B cell (primary cell): ENCODE measurements around the gene TFAP2C. TPM values are rescaled to one million over a fixed set of nuclear protein-coding genes. Genes with fewer than 3 reads are reported as not detected.

Experiments
- ATAC-seq: fragments of 200-7000 bp; cut with Tn5 transposase; one replicate; pipeline ENCODE4 v1.10.0; 2021; ENCODE audit warnings: low read depth, mild to moderate bottlenecking, moderate number of reproducible peaks, moderate library complexity
- CTCF ChIA-PET: fragments of 350-600 bp; sonication (Branson Sonifier 250); formaldehyde crosslinking; loops from one replicate; lab custom pipeline; 2021; ENCODE audit warnings: antibody characterized with exemption, inconsistent platforms; lab: Charles Lee
- POLR2A ChIA-PET: fragments of 350-600 bp; sonication (Branson Sonifier 250); formaldehyde crosslinking; loops from one replicate; lab custom pipeline; 2021; ENCODE audit warnings: antibody characterized with exemption; lab: Charles Lee
- DNase-seq: peaks from one replicate; pipeline ENCODE4 v3.0.0; 2013
- H2AFZ ChIP-seq: 2 replicates; pipeline ENCODE4 v1.6.1; 2012; ENCODE audit warnings: mild to moderate bottlenecking, low read depth, low read length; ENCODE audit not compliant: insufficient read depth, poor library complexity, severe bottlenecking
- H3K27ac ChIP-seq, 2 donors: 1 replicate in 1 of 2; 2 replicates in 1 of 2; pipeline ENCODE4 v1.5.1; 2012 to 2013; ENCODE audit warnings: low read length in 2 of 2, mild to moderate bottlenecking in 2 of 2, moderate library complexity in 1 of 2
- H3K27me3 ChIP-seq, 4 experiments: fragments of 200-600 bp in 1 of 4; sonication (generic) in 1 of 4; replicated peaks in 1 of 4; 1 replicate in 2 of 4; 2 replicates in 2 of 4; pipeline versions ENCODE4 v1.6.1 to v1.7.0; 2013 to 2016; ENCODE audit warnings: low read length in 3 of 4, mild to moderate bottlenecking in 2 of 4, mixed read lengths in 1 of 4, moderate library complexity in 1 of 4; ENCODE audit not compliant: insufficient read depth in 4 of 4, control insufficient read depth in 3 of 4; ENCODE audit errors: control extremely low read depth in 1 of 4
- H3K36me3 ChIP-seq, 2 experiments: replicated peaks in 1 of 2; 1 replicate in 1 of 2; 2 replicates in 1 of 2; pipeline versions ENCODE4 v1.6.1 to v1.7.1; 2013; ENCODE audit warnings: low read length in 1 of 2; ENCODE audit not compliant: insufficient read depth in 2 of 2, control insufficient read depth in 1 of 2; ENCODE audit errors: control extremely low read depth in 1 of 2, extremely low read depth in 1 of 2
- H3K4me1 ChIP-seq, 2 donors: fragments of 200-600 bp in 1 of 2; sonication (generic) in 1 of 2; 1 replicate in 1 of 2; 2 replicates in 1 of 2; pipeline versions ENCODE4 v1.5.1 to v1.6.1; 2013 to 2017; ENCODE audit warnings: low read length in 2 of 2; ENCODE audit not compliant: control insufficient read depth in 2 of 2, insufficient read depth in 2 of 2
- H3K4me2 ChIP-seq: replicated peaks from 2 replicates; pipeline ENCODE3; 2012; ENCODE audit warnings: mild to moderate bottlenecking, low read depth, low read length; ENCODE audit not compliant: poor library complexity, severe bottlenecking
- H3K4me3 ChIP-seq, 5 experiments: fragments of 200-600 bp in 1 of 5; sonication (generic) in 1 of 5; 1 replicate in 3 of 5; 2 replicates in 2 of 5; pipeline versions ENCODE4 v1.5.1 to v1.7.0; 2011 to 2016; ENCODE audit warnings: low read length in 4 of 5, mild to moderate bottlenecking in 4 of 5, low read depth in 2 of 5, control low read depth in 1 of 5, moderate library complexity in 1 of 5; ENCODE audit not compliant: insufficient read depth in 1 of 5; ENCODE audit errors: control extremely low read depth in 1 of 5, extremely low read depth in 1 of 5
- H3K79me2 ChIP-seq: fragments of 200-600 bp; sonication (generic); one replicate; pipeline ENCODE4 v1.6.0; 2016; ENCODE audit warnings: low read length; ENCODE audit not compliant: control insufficient read depth, insufficient read depth
- H3K9ac ChIP-seq: fragments of 200-600 bp; sonication (generic); 2 replicates; pipeline ENCODE4 v1.6.1; 2017; ENCODE audit warnings: mild to moderate bottlenecking, low read length, moderate library complexity
- H3K9me3 ChIP-seq, 3 donors: one replicate each; pipeline versions ENCODE4 v1.6.1 to v1.7.1; 2013; ENCODE audit warnings: low read length in 2 of 3; ENCODE audit not compliant: control insufficient read depth in 2 of 3, insufficient read depth in 1 of 3; ENCODE audit errors: control extremely low read depth in 1 of 3
- H4K20me1 ChIP-seq: 2 replicates; pipeline ENCODE4 v1.6.0; 2012; ENCODE audit warnings: mild to moderate bottlenecking, low read length; ENCODE audit not compliant: insufficient read depth, control insufficient read depth, poor library complexity, severe bottlenecking
- H3K27ac Mint-ChIP-seq: one replicate; pipeline ENCODE4 v1.8.0; 2021; ENCODE audit warnings: mixed read lengths
- H3K27me3 Mint-ChIP-seq: one replicate; pipeline ENCODE4 v1.8.0; 2021; ENCODE audit warnings: mixed read lengths
- H3K4me1 Mint-ChIP-seq: one replicate; pipeline ENCODE4 v1.8.0; 2021; ENCODE audit warnings: mixed read lengths
- H3K4me3 Mint-ChIP-seq: one replicate; pipeline ENCODE4 v1.8.0; 2021; ENCODE audit warnings: mixed read lengths
- H3K9me3 Mint-ChIP-seq: one replicate; pipeline ENCODE4 v1.8.0; 2022; ENCODE audit warnings: mixed read lengths; ENCODE audit not compliant: insufficient read depth
- EZH2 ChIP-seq: IDR thresholded peaks from 2 replicates; pipeline ENCODE4 v1.6.1; 2012; ENCODE audit warnings: borderline replicate concordance, low read depth, mild to moderate bottlenecking, moderate library complexity, low read length; ENCODE audit not compliant: insufficient read depth, poor library complexity, severe bottlenecking
- WGBS: methylation state at CpG from one replicate; pipeline ENCODE4 v1.1.5; 2013; ENCODE audit warnings: missing lambda C conversion rate; ENCODE audit not compliant: insufficient coverage; 5-methylcytosine and 5-hydroxymethylcytosine counted together
- intact Hi-C: fragments of 100-400 bp; cut with micrococcal nuclease; formaldehyde crosslinking; loops from one replicate; pipeline ENCODE4 v1.10.0; 2022
- polyA plus RNA-seq: library from polyadenylated mRNA; depleted of rRNA; stranded (reverse); fragments of >200 nt; gene quantifications from 2 replicates; pipeline ENCODE4 v1.2.3, GENCODE V29; 2012
- total RNA-seq, 2 donors: library from RNA; stranded (reverse); fragments of 120-200 nt in 1 of 2; gene quantifications; 1 replicate in 1 of 2; 2 replicates in 1 of 2; pipeline versions ENCODE4 v1.2.3 to v1.2.4, GENCODE V29; 2013 to 2022
- TF ChIP-seq, protein P1 (sequence below): fragments of 200-600 bp; IDR thresholded peaks from one replicate; pipeline ENCODE4 v1.8.0; 2022; ENCODE audit warnings: antibody characterized with exemption, mild to moderate bottlenecking

The TFAP2C gene
- total and polyA plus RNA-seq, 2 donors (not counting 1 experiment from before 2014, with no cell fraction given): not detected

DNA sequence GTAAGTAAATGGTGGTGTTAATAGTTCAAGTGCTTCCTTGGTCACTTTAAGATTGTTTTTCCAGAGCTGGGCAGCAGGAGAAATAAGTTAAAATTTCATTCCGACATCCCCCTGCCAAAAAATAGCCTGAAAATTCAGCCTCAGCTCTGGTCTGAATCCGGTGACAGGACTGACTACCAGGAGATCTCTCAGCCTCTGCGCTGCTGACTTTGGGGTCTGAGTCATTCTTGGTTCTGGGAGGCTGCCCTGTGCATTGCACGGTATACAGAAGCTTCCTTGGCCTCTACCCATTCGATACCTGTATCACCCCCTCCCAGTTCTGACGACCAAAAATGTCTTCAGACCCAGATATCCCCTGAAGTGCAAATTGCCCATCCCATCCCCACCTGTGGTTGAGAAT lies 36.3 kb upstream of the TFAP2C start:
- H3K27me3 Mint-ChIP-seq: peaks cover 3% of the 10 kb centered on the region
- ChIA-PET CTCF (no interaction called here), POLR2A (no interaction called here)
- no peaks in the 10 kb centered on the region for H3K9me3 ChIP-seq
- no peaks in the 10 kb centered on the region for H3K79me2 ChIP-seq
- no peak overlapping the region for H3K9ac ChIP-seq
- H3K4me3 Mint-ChIP-seq: no peak overlapping the region
- no peaks in the 10 kb centered on the region for H3K27me3 ChIP-seq
- H3K4me1 Mint-ChIP-seq: no peaks in the 10 kb centered on the region
- no peaks in the 10 kb centered on the region for H3K4me1 ChIP-seq
- TF ChIP-seq EZH2: no peak
- TF ChIP-seq, protein P1, sequence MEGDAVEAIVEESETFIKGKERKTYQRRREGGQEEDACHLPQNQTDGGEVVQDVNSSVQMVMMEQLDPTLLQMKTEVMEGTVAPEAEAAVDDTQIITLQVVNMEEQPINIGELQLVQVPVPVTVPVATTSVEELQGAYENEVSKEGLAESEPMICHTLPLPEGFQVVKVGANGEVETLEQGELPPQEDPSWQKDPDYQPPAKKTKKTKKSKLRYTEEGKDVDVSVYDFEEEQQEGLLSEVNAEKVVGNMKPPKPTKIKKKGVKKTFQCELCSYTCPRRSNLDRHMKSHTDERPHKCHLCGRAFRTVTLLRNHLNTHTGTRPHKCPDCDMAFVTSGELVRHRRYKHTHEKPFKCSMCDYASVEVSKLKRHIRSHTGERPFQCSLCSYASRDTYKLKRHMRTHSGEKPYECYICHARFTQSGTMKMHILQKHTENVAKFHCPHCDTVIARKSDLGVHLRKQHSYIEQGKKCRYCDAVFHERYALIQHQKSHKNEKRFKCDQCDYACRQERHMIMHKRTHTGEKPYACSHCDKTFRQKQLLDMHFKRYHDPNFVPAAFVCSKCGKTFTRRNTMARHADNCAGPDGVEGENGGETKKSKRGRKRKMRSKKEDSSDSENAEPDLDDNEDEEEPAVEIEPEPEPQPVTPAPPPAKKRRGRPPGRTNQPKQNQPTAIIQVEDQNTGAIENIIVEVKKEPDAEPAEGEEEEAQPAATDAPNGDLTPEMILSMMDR: no peak
- H3K27ac Mint-ChIP-seq: no peak overlapping the region
- intact Hi-C loops: no loop called here
- ATAC-seq (no peak), DNase-seq (no peak)
- H2AFZ ChIP-seq: no peak overlapping the region
- no peaks in the 10 kb centered on the region for H4K20me1 ChIP-seq
- H3K27ac ChIP-seq: no peak overlapping the region
- 74% methylated on average over 4 of the region's 6 CpGs for WGBS
- no peak overlapping the region for H3K4me3 ChIP-seq
- H3K36me3 ChIP-seq: no peaks in the 10 kb centered on the region
- H3K4me2 ChIP-seq: no peak overlapping the region
- no peaks in the 10 kb centered on the region for H3K9me3 Mint-ChIP-seq

DNA sequence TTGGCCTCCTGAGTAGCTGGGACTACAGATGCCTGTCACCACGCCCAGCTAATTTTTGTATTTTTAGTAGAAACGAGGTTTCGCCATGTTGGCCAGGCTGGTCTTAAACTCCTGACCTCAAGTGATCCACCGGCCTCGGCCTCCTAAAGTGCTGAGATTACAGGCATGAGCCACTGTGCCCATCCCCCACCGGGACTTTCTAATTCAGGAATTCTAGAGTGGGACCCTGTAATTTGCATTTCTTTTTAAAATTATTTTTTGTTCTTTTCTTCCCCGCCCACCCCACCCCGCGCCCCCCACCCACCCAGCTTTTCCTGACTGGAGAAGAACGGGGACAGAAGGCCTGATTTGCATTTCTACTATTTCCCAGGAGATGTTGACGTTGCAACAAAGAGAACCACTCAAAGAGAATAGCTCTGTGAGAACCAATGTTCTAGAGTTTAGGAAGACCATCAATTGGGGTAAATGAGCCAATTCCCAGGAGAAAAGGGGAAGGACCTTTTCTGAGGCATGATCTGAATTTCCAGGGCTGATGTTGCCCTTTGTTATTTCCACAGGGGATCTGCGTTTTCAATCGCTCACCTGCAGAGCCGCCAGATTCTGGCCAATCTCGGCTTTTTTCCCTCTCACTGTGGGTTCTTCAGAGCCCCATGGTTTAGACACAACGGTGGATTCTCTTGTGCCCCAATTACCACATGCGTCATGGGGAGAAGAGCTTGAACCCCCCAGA lies 33.2 kb upstream of the TFAP2C start:
- Histone ChIP-seq H2AFZ (no peak overlapping the region), H3K27ac (no peak overlapping the region), H3K79me2 (no peaks in the 10 kb centered on the region), H3K27me3 (no peaks in the 10 kb centered on the region), H3K9me3 (no peaks in the 10 kb centered on the region), H3K4me2 (no peak overlapping the region), H4K20me1 (no peaks in the 10 kb centered on the region), H3K4me1 (no peaks in the 10 kb centered on the region), H3K9ac (no peak overlapping the region), H3K4me3 (no peak overlapping the region), H3K36me3 (no peaks in the 10 kb centered on the region)
- intact Hi-C loops: no loop called here
- no peak for ATAC-seq
- DNase-seq: no peak
- no peaks in the 10 kb centered on the region for H3K9me3 Mint-ChIP-seq
- CTCF ChIA-PET: no interaction called here
- TF ChIP-seq EZH2: no peak
- TF ChIP-seq, protein P1: no peak
- H3K4me3 Mint-ChIP-seq: no peak overlapping the region
- POLR2A ChIA-PET: interaction anchor here (0.7 kb wide), 1 partner anchor 9 kb away, joined by 6 read pairs; no protein-coding TSS in a partner anchor
- no peak overlapping the region for H3K27ac Mint-ChIP-seq
- H3K4me1 Mint-ChIP-seq: no peaks in the 10 kb centered on the region
- 85% methylated on average over 12 of the region's 17 CpGs for WGBS
- H3K27me3 Mint-ChIP-seq: no peaks in the 10 kb centered on the region
